SK-N-MC (cell line): ENCODE data around the gene MLLT3.

Experiments
- EZH2 ChIP-seq: fragments of 200-600 bp; sonication (generic); IDR thresholded peaks from one replicate; pipeline ENCODE4 v1.6.1; 2017; ENCODE audit warnings: antibody characterized with exemption
- FOXP2 ChIP-seq: optimal IDR thresholded peaks from 2 replicates; pipeline ENCODE3; 2011; ENCODE audit warnings: mild to moderate bottlenecking, moderate library complexity; ENCODE audit not compliant: insufficient read depth; ENCODE audit errors: extremely low read length, control extremely low read depth
- POLR2AphosphoS5 ChIP-seq: IDR thresholded peaks from 2 replicates; pipeline ENCODE4 v1.6.1; 2012; ENCODE audit warnings: mild to moderate bottlenecking, low read depth, low read length, borderline replicate concordance

DNA sequence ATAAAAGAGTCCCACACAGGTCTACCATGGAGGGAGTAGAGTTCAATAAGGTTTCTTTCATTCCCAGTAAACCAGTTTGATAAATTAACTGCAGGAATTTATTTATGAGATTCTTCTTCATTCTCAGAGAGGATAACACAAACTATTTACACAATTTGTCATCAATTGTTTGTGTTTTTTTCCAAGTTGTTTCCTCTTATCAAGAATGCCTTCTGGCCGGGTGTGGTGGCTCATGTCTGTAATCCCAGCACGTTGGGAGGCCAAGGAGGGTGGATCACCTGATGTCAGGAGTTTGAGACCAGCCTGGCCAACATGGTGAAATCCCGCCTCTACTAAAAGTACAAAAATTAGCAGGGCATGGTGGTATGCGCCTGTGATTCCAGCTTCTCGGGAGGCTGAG is 216.7 kb downstream of the MLLT3 start:
- TF ChIP-seq EZH2 (no peak), POLR2AphosphoS5 (no peak), FOXP2 (no peak)
